A549 (cell line): ENCODE data around the gene GNL1. TPM values are rescaled to one million over a fixed set of nuclear protein-coding genes. Genes with fewer than 3 reads are reported as not detected.
A peak's percentile ranks its signal among the peaks of the same experiment; 100 is the strongest.

Experiments used
- ATAC-seq, 2 experiments: fragments of 200-7000 bp in 1 of 2; fragments of >200 bp in 1 of 2; cut with Nextera tagmentation in 1 of 2; cut with Tn5 transposase in 1 of 2; 3 replicates each; pipeline versions ENCODE4 v1.8.0 to v1.9.1; 2018 to 2020; ENCODE audit warnings: mild to moderate bottlenecking in 1 of 2, moderate library complexity in 1 of 2
- CTCF ChIA-PET: fragments of 300-600 bp; sonication (Branson Sonifier 250); formaldehyde crosslinking; extraction: SDS; loops from one replicate; lab custom pipeline; 2021; ENCODE audit warnings: antibody characterized with exemption, inconsistent platforms; lab: Yijun Ruan, JAX
- POLR2A ChIA-PET: fragments of 350-600 bp; formaldehyde crosslinking; extraction: SDS; loops from one replicate; lab custom pipeline; 2021; ENCODE audit warnings: antibody characterized with exemption, inconsistent platforms; lab: Yijun Ruan, JAX
- DNase-seq, 2 experiments: peaks; one replicate each; pipeline versions ENCODE4 v3.0.0 to v3.0.0-alpha.2; 2011 to 2016; ENCODE audit warnings: low read depth in 1 of 2, low spot score in 1 of 2
- FAIRE-seq: peaks from 2 replicates; lab custom pipeline; 2011; peaks lifted over from hg19 to GRCh38; lab: Jason Lieb, UNC
- H3K27ac ChIP-seq, 2 experiments: fragments of >200 bp; sonication (Bioruptor Twin); formaldehyde crosslinking; 3 replicates each; pipeline ENCODE4 v1.5.1; 2016 to 2017
- H3K4me1 ChIP-seq: fragments of >200 bp; sonication (Bioruptor Twin); formaldehyde crosslinking; 3 replicates; pipeline ENCODE4 v1.6.1; 2016
- H3K4me2 ChIP-seq: fragments of >200 bp; sonication (Bioruptor Twin); formaldehyde crosslinking; 3 replicates; pipeline ENCODE4 v1.6.1; 2016
- H3K4me3 ChIP-seq: fragments of >200 bp; sonication (Bioruptor Twin); formaldehyde crosslinking; 3 replicates; pipeline ENCODE4 v1.5.1; 2016
- H3K9me3 ChIP-seq: fragments of >200 bp; sonication (Bioruptor Twin); formaldehyde crosslinking; 3 replicates; pipeline ENCODE4 v1.6.1; 2016
- BHLHE40 ChIP-seq: IDR thresholded peaks from 2 replicates; pipeline ENCODE4 v1.6.1; 2012; ENCODE audit warnings: low read depth, low read length, inconsistent platforms
- CBX8 ChIP-seq: fragments of 200-600 bp; sonication (generic); IDR thresholded peaks from 2 replicates; pipeline ENCODE4 v1.6.1; 2016
- EHMT2 ChIP-seq: fragments of 200-600 bp; sonication (generic); IDR thresholded peaks from 2 replicates; pipeline ENCODE4 v1.6.1; 2016; ENCODE audit warnings: antibody characterized with exemption, low read depth, mild to moderate bottlenecking, moderate library complexity
- EP300 ChIP-seq, 2 experiments: fragments of >200 bp; sonication (Bioruptor Twin); formaldehyde crosslinking; IDR thresholded peaks; 2 replicates in 1 of 2; 3 replicates in 1 of 2; pipeline ENCODE4 v1.6.1; 2016 to 2017
- ESRRA ChIP-seq: fragments of 150-350 bp; IDR thresholded peaks from 2 replicates; pipeline ENCODE4 v1.6.1; 2014; ENCODE audit warnings: mild to moderate bottlenecking, low read length, borderline replicate concordance
- FOSL2 ChIP-seq, 2 experiments: fragments of 450-650 bp in 1 of 2; fragments of >200 bp in 1 of 2; sonication (Bioruptor Twin) in 1 of 2; formaldehyde crosslinking; IDR thresholded peaks; 2 replicates each; pipeline versions ENCODE4 v1.5.0 to v1.6.1; 2016 to 2020; ENCODE audit warnings: mild to moderate bottlenecking in 1 of 2, moderate library complexity in 1 of 2
- HDAC2 ChIP-seq: fragments of 200-600 bp; sonication (generic); IDR thresholded peaks from 2 replicates; pipeline ENCODE4 v1.6.1; 2016
- HEYL ChIP-seq: fragments of 250-450 bp; sonication (Bioruptor Pico); IDR thresholded peaks from 2 replicates; pipeline ENCODE4 v1.8.0; 2021; ENCODE audit warnings: mild to moderate bottlenecking, moderate library complexity
- NFE2L2 ChIP-seq: fragments of 150-350 bp; conservative IDR thresholded peaks from 2 replicates; pipeline ENCODE4 v1.6.1; 2014; ENCODE audit warnings: low read length
- NPAS2 ChIP-seq: fragments of 250-450 bp; sonication (Bioruptor Pico); IDR thresholded peaks from 2 replicates; pipeline ENCODE4 v1.8.0; 2022; ENCODE audit warnings: mild to moderate bottlenecking, moderate library complexity, borderline replicate concordance
- RCOR1 ChIP-seq: fragments of 150-350 bp; IDR thresholded peaks from 2 replicates; pipeline ENCODE4 v1.6.1; 2014; ENCODE audit warnings: antibody characterized with exemption, low read length, low read depth
- RNF2 ChIP-seq: fragments of 200-600 bp; sonication (generic); IDR thresholded peaks from 2 replicates; pipeline ENCODE4 v1.6.1; 2016; ENCODE audit warnings: low read depth, mild to moderate bottlenecking, antibody characterized with exemption, moderate library complexity, borderline replicate concordance
- SREBF2 ChIP-seq: fragments of 450-650 bp; IDR thresholded peaks from 2 replicates; pipeline ENCODE4 v1.6.1; 2014; ENCODE audit warnings: mild to moderate bottlenecking, moderate library complexity
- TFCP2L1 ChIP-seq: fragments of 250-450 bp; sonication (Bioruptor Pico); IDR thresholded peaks from 2 replicates; pipeline ENCODE4 v1.5.0; 2021; ENCODE audit warnings: mild to moderate bottlenecking
- TP53 ChIP-seq: fragments of 250-450 bp; sonication (Bioruptor Pico); IDR thresholded peaks from 2 replicates; pipeline ENCODE4 v1.5.0; 2021; ENCODE audit warnings: mild to moderate bottlenecking, moderate library complexity
- ZC3H11A ChIP-seq: fragments of 450-650 bp; IDR thresholded peaks from 2 replicates; pipeline ENCODE4 v1.6.1; 2014; ENCODE audit warnings: antibody characterized with exemption, mild to moderate bottlenecking
- ZNF302 ChIP-seq: fragments of 250-450 bp; sonication (Bioruptor Pico); IDR thresholded peaks from 2 replicates; pipeline ENCODE4 v1.9.0; 2021; ENCODE audit warnings: inconsistent platforms, mild to moderate bottlenecking, moderate library complexity
- WGBS: methylation state at CpG from one replicate; pipeline ENCODE4 v1.1.6; 2017; ENCODE audit errors: missing lambda C conversion rate; 5-methylcytosine and 5-hydroxymethylcytosine counted together
- polyA plus RNA-seq, 4 experiments: library from polyadenylated mRNA; depleted of rRNA in 3 of 4; stranded (reverse); fragments of >200 nt; fragmentation: RNase III in 1 of 4; extraction: RNeasy Plus Mini Kit Qiagen cat#74134 plus additional on column Dnase treatment in 1 of 4; gene quantifications; 2 replicates in 3 of 4; 3 replicates in 1 of 4; pipeline ENCODE4 v1.2.3, GENCODE V29; 2011 to 2017
- TF ChIP-seq, protein P1 (sequence below): IDR thresholded peaks from 2 replicates; pipeline ENCODE4 v1.6.1; 2012
- TF ChIP-seq, protein P2 (sequence below): fragments of >200 bp; sonication (Bioruptor Twin); formaldehyde crosslinking; IDR thresholded peaks from 2 replicates; pipeline ENCODE4 v1.6.1; 2016
- TF ChIP-seq, protein P3 (sequence below): fragments of >200 bp; sonication (Bioruptor Twin); formaldehyde crosslinking; IDR thresholded peaks from 3 replicates; pipeline ENCODE4 v1.6.1; 2016
- TF ChIP-seq, protein P4 (sequence below): IDR thresholded peaks from 2 replicates; pipeline ENCODE4 v1.6.1; 2012
- TF ChIP-seq, protein P5 (sequence below): fragments of 250-450 bp; sonication (Bioruptor Pico); IDR thresholded peaks from 2 replicates; pipeline ENCODE4 v1.5.0; 2021; ENCODE audit warnings: mild to moderate bottlenecking, moderate library complexity, borderline replicate concordance

GNL1 gene
- polyA plus RNA-seq, 2 of the 4 experiments (the other 2 are of a cell fraction), result 18.5 to 27.2 TPM

DNA sequence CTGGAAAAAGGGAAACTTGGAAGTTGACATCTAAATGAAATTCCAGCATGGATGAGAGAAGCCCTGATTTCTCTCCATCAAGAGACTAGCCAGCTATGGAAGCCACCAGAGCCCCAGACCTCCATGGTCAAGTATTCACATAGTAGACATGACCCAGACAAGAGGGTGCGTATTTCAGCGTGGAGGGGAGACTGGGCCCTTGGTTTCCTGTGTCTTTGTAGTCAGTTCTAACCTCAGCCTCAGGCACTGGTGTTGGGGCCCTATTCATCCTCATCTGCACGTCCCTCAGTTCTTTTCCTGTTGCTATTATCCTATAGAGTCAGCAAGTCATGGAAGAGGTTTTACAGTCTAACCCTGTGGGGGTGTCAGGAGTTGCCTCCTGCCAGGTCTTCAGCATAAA lies 12.5 kb downstream of the GNL1 start (continued):
- no peak for TF ChIP-seq ZC3H11A
- TF ChIP-seq FOSL2 (IDR thresholded peaks at IDR 0.05), result no peak
- no peak for TF ChIP-seq FOSL2 (CRISPR knock-in tag; IDR thresholded peaks at IDR 0.05)
- TF ChIP-seq, protein P1, sequence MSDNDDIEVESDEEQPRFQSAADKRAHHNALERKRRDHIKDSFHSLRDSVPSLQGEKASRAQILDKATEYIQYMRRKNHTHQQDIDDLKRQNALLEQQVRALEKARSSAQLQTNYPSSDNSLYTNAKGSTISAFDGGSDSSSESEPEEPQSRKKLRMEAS, result no peak
- no peak for TF ChIP-seq EP300 (IDR thresholded peaks at IDR 0.05)

DNA sequence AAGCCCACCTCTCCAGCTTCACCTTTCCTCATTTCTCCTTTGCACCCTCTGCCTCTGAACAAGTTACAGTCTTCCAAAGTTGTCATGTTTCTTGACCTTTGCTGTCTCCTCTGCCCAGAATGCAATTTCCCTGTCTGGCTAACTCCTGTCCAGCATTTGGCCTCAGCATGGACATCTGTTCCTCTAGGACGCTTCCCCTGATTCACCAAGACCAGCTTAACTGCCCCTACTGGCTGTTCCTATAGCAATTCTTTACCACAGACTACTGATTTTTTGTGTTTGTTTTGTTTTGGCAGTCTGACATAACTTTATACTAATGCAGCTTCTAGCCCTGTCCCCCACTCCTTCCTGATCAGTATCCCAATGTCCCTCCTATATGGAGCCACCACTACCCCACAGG lies 13.4 kb downstream of the GNL1 start:
- ChIA-PET POLR2A (no interaction called here), CTCF (interaction anchor here (0.8 to 16.0 kb wide), 12 partner anchors 12 to 304 kb away, joined by 3 to 320 read pairs (median 4); partner anchors contain the start of genes GNL1 and PRR3)
- Histone ChIP-seq H3K9me3 (no peaks in the 10 kb centered on the region), H3K4me3 (no peak overlapping the region), H3K4me2 (no peak overlapping the region), H3K4me1 (no peaks in the 10 kb centered on the region), H3K27ac (no peak overlapping the region)
- 67% methylated on average over 1 of the region's 1 CpG for WGBS
- TF ChIP-seq ESRRA, result no peak
- no peak for TF ChIP-seq EHMT2
- no peak for TF ChIP-seq RCOR1
- TF ChIP-seq HDAC2, result no peak
- TF ChIP-seq HEYL (CRISPR knock-in tag), result no peak
- ATAC-seq (no peak), FAIRE-seq (no peak), DNase-seq (peak in 1 of 2 experiments; percentile 7)

DNA sequence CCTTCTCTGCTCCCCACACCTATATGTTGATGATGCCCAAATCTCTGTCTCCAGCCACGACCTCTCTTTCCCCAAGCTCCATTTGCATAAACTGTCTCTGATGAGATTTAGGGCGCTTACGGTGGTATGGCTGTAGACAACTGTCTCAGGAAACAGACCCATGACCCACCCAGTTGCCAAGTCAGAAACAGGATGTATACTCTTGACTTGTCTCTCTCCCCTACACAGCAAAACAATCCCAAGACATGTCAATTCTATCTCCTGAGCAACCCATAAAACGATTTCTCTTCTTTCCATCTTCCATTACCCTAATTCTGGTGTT lies 13.9 kb downstream of the GNL1 start:
- Histone ChIP-seq H3K4me3 (no peak overlapping the region), H3K9me3 (no peaks in the 10 kb centered on the region), H3K4me2 (no peak overlapping the region), H3K4me1 (no peaks in the 10 kb centered on the region), H3K27ac (no peak overlapping the region)
- TF ChIP-seq, protein P2, sequence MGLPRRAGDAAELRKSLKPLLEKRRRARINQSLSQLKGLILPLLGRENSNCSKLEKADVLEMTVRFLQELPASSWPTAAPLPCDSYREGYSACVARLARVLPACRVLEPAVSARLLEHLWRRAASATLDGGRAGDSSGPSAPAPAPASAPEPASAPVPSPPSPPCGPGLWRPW, result no peak
- TF ChIP-seq ZC3H11A, result no peak
- TF ChIP-seq RNF2, result no peak
- no peak for TF ChIP-seq TP53 (CRISPR knock-in tag)
- TF ChIP-seq, protein P3, sequence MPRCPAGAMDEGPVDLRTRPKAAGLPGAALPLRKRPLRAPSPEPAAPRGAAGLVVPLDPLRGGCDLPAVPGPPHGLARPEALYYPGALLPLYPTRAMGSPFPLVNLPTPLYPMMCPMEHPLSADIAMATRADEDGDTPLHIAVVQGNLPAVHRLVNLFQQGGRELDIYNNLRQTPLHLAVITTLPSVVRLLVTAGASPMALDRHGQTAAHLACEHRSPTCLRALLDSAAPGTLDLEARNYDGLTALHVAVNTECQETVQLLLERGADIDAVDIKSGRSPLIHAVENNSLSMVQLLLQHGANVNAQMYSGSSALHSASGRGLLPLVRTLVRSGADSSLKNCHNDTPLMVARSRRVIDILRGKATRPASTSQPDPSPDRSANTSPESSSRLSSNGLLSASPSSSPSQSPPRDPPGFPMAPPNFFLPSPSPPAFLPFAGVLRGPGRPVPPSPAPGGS, result no peak
- TF ChIP-seq ZNF302 (CRISPR knock-in tag), result no peak
- TF ChIP-seq, protein P4, sequence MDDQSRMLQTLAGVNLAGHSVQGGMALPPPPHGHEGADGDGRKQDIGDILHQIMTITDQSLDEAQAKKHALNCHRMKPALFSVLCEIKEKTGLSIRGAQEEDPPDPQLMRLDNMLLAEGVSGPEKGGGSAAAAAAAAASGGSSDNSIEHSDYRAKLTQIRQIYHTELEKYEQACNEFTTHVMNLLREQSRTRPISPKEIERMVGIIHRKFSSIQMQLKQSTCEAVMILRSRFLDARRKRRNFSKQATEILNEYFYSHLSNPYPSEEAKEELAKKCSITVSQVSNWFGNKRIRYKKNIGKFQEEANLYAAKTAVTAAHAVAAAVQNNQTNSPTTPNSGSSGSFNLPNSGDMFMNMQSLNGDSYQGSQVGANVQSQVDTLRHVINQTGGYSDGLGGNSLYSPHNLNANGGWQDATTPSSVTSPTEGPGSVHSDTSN, result no peak
- TF ChIP-seq NFE2L2, result no peak
- TF ChIP-seq, protein P5, sequence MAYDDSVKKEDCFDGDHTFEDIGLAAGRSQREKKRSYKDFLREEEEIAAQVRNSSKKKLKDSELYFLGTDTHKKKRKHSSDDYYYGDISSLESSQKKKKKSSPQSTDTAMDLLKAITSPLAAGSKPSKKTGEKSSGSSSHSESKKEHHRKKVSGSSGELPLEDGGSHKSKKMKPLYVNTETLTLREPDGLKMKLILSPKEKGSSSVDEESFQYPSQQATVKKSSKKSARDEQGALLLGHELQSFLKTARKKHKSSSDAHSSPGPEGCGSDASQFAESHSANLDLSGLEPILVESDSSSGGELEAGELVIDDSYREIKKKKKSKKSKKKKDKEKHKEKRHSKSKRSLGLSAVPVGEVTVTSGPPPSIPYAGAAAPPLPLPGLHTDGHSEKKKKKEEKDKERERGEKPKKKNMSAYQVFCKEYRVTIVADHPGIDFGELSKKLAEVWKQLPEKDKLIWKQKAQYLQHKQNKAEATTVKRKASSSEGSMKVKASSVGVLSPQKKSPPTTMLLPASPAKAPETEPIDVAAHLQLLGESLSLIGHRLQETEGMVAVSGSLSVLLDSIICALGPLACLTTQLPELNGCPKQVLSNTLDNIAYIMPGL (CRISPR knock-in tag), result no peak
- TF ChIP-seq SREBF2, result no peak
- no peak for TF ChIP-seq TFCP2L1 (CRISPR knock-in tag)
- TF ChIP-seq CBX8, result no peak
- TF ChIP-seq BHLHE40, result no peak
- TF ChIP-seq NPAS2, result no peak
- ChIA-PET CTCF (interaction anchor here (0.7 to 16.0 kb wide), 18 partner anchors 12 to 354 kb away, joined by 3 to 320 read pairs (median 4); partner anchors contain the start of genes GNL1 and PRR3), POLR2A (no interaction called here)
- WGBS, result 48% methylated on average over 4 of the region's 4 CpGs
- DNase-seq (no peak), ATAC-seq (no peak), FAIRE-seq (no peak)
